Stimulated activated CD8-positive, alpha-beta memory T cell treated with anti-CD3 and anti-CD28 coated beads, Interleukin-4, amount 100 ng/mL, for 4 hours (primary cell): Measurements from ENCODE around the gene ZNF587.
A peak's percentile ranks its signal among the peaks of the same experiment; 100 is the strongest.
"Not testable (repeated sequence)": the region's sequence is repeated elsewhere in the genome, so short reads cannot be mapped to it uniquely, and the experiment has no call there.

Experiments
- DNase-seq, 2 donors: peaks; one replicate each; pipeline ENCODE4 v3.0.0-alpha.2; 2020; ENCODE audit warnings: low read depth in 2 of 2, low spot score in 1 of 2

ZNF587 gene

DNA sequence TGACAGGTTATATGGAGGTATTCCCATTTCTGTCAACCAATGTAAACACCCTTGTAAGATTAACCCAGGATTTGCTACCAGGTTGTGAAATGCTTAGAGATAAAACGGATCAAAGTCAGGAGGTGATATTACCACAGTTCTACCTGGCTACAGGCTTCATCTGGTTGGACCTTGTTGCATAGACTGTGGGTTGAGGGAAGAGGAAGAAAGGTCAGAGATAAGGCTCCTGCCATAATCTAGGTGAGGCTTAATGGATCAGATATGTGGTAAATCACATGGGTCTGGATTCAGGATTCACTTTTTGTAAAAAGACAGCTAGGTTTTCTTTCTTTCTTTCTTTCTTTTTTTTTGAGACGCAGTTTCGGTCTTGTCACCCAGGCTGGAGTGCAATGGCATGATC, 28.2 kb upstream of the ZNF587 start:
- DNase-seq, result not testable (repeated sequence)

DNA sequence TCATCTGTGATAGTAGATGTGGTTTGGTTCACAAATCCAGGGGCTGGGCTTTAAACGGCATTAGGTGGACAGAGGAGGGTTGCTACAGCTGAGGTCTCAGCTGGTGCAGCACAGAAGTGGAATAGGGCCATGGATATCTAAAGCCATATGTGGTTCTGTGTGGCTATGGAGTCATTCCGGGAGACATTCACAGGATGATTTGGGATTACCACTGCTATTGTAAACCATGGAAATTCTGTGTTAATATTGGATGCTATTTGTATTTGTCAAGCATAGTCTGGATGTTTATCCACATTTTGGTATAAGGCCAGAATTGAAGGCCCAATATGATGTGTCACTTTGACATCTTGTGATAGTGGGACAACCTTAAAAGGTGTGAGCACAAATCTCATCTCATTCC, 26.5 kb upstream of the ZNF587 start:
- not testable (repeated sequence) for DNase-seq

DNA sequence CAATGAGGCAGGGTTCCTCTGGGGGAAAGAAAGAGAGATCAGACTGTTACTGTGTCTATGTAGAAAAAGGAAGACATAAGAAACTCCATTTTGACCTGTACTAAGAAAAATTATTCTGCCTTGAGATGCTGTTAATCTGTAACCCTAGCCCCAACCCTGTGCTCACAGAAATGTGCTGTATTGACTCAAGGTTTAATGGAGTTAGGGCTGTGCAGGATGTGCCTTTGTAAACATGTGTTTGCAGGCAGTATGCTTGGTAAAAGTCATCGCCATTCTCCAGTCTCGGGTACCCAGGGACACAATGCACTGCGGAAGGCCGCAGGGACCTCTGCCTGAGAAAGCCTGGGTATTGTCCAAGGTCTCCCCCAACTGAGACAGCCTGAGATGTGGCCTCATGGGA, 26.1 kb upstream of the ZNF587 start:
- not testable (repeated sequence) for DNase-seq

- DNase-seq, result no peak
Measured at GRCh38 chr19:57825511-57825910, 24.1 kb upstream of the ZNF587 start.

DNA sequence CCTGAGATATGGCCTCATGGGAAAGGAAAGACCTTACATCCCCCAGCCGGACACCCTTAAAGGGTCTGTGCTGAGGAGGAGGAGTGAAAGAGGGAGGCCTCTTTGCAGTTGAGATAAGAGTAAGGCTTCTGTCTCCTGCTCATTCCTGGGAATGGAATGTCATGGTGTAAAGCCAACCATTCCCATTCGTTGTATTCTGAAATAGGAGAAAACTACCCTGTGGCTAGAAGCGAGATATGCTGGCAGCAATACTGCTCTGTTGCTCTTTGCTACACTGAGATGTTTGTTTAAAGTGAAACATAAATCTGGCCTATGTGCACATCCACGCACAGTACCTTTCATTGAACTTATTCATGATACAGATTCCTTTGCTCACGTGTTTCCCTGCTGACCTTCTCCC, 20.3 kb upstream of the ZNF587 start:
- DNase-seq, result no peak

DNA sequence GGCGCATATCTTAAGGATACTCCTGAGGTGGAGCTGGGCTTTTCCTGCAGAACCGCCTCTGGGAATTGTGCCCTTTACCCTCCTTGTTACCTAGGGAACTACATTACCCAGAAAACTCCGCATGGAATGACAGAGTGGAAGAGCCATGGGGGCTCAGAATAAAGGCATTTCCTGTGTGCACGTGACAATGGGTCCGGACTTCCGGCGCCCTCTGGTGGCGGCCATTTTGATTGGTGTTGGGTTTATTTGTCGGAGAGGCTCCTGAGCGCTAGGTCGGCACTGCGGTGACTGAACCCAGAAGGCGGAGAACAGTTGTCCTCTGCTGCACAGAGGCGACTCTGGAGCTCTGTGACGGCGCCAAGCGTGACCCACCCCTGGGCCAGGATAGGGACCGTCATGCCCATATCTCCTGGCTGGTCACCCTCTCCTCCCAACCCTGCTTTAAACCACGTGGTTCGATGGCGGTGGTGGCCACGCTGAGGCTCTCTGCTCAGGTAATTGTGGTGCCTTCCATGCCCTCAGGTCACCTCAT, 19.5 kb upstream of the ZNF587 start, which contains the start of gene ZNF587B:
Gene ZNF587B (plus strand): TSS at position 229 of the 532 bp plus-strand sequence. CDS start 230 bp downstream, at position 459.
- DNase-seq, result peak in 1 of 2 donors; percentile 7

- not testable (repeated sequence) for DNase-seq
Measured at GRCh38 chr19:57836991-57837390, 12.7 kb upstream of the ZNF587 start.

GRCh38 chr19:57838622-57839191, 11.0 kb upstream of the ZNF587 start:
- not testable (repeated sequence) for DNase-seq

GRCh38 chr19:57841122-57841763, 8.4 kb upstream of the ZNF587 start:
- no peak for DNase-seq

DNA sequence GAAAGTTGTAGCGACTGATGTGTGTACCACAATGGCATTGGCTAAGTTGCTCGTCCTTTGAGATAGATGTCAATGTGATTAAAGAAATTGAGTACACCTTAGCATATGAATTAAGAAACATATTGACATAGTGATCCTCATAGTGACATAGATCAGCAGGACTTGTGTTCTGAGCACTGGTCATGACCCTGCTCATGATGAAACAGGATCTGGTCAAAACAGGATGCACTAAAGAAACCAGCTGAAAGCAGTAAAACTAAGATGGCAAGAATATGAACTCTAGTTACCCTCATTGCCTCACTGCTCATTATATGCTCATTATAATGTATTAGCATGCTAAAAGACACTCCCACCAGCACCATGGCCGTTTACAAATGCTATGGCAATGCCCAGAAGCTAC, 2.5 kb upstream of the ZNF587 start:
- DNase-seq, result not testable (repeated sequence)

DNA sequence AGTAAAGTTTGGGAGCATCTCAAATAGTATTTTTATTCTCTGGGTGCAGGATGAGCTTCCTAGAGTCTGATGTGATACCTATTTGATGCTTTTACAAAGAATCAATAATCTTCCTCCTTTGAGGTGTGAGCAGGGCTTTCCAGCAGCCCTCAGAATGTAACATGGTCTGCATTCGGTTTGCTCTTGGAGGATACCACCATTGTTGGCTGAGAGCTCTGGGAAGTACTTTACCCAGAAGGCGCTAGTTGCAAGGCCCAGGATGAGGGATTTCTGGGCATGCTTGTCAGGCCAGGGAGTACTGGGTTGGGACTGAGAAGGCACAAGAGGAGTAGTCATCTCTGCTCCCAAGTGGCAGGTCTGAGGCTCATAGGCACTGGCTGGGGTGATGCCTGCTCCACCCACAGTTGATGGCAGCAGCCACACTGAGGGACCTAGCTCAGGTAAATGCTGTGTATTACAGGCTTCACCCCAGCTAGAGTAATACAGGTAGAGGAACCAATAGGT, 445 bp upstream of the ZNF587 start:
- not testable (repeated sequence) for DNase-seq

- DNase-seq, result no peak
Measured at GRCh38 chr19:57850553-57851017, 926 bp downstream of the ZNF587 start.

DNA sequence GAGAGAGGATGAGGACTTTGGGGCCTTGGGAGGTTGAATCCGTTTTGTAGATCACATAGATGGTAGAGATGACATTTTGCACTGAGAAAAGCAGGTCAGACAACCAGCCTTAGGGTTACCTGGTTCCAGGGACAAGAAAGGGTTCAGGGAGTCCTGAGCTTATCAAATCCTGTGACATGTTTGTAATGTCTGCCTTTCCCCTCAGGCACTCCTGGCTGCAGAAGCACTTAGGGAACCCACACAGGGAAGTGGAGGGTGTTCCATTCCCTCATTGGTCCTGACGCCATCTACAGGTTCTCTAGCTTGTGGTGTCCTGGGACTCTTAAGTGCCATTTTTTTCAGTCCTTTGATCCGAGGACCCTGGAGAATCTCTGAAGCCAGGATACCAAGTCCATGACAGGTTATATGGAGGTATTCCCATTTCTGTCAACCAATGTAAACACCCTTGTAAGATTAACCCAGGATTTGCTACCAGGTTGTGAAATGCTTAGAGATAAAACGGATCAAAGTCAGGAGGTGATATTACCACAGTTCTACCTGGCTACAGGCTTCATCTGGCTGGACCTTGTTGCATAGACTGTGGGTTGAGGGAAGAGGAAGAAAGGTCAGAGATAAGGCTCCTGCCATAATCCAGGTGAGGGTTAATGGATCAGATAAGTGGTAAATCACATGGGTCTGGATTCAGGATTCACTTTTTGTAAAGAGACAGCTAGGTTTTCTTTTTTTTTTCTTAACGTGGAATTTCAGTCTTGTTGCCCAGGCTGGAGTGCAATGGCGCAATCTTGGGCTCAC, 2.3 kb downstream of the ZNF587 start:
- not testable (repeated sequence) for DNase-seq

DNA sequence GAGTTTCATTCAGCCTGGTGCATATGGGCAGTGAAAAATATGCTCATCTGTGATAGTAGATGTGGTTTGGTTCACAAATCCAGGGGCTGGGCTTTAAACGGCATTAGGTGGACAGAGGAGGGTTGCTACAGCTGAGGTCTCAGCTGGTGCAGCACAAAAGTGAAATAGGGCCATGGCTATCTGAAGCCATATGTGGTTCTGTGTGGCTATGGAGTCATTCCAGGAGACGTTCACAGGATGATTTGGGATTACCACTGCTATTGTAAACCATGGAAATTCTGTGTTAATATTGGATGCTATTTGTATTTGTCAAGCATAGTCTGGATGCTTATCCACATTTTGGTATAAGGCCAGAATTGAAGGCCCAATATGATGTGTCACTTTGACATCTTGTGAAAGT, 4.5 kb downstream of the ZNF587 start:
- DNase-seq, result not testable (repeated sequence)

- not testable (repeated sequence) for DNase-seq
Measured at GRCh38 chr19:57862351-57862750, 12.7 kb downstream of the ZNF587 start.

GRCh38 chr19:57867868-57868492, 18.3 kb downstream of the ZNF587 start:
- DNase-seq, result no peak

DNA sequence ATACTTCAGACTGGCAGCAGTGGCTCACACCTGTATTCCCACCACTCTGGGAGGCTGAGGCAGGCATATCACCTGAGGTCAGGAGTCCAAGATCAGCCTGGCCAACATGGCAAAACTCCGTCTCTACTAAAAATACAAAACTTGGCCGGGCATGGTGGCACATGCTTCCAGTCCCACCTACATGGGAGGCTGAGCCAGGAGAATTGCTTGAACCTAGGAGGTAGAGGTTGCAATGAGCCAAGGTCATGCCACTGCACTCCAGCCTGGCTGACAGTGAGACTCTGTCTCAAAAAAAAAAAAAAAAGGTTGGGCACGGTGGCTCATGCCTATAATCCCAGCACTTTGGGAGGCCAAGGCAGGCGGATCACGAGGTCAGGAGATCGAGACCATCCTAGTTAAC, 20.0 kb downstream of the ZNF587 start:
- not testable (repeated sequence) for DNase-seq

GRCh38 chr19:57870225-57870624, 20.6 kb downstream of the ZNF587 start:
- no peak for DNase-seq

DNA sequence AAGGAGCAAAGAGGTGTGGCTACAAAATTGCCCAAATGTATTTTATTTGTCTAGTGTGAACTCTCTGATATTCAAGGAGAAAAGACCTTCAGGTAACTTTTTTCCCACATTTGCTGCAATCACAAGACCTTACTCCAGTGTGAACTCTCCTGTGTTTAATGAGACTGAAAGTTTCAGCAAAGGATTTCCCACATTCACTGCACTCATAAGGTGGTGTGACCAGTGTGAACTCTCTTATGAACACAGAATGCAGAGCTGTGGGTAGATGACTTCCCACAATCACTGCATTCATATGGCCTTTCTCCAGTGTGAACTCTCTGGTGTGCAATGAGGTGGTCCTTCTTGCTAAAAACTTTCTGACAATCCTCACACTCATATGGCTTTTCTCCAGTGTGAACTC, 22.8 kb downstream of the ZNF587 start:
- no peak for DNase-seq

DNA sequence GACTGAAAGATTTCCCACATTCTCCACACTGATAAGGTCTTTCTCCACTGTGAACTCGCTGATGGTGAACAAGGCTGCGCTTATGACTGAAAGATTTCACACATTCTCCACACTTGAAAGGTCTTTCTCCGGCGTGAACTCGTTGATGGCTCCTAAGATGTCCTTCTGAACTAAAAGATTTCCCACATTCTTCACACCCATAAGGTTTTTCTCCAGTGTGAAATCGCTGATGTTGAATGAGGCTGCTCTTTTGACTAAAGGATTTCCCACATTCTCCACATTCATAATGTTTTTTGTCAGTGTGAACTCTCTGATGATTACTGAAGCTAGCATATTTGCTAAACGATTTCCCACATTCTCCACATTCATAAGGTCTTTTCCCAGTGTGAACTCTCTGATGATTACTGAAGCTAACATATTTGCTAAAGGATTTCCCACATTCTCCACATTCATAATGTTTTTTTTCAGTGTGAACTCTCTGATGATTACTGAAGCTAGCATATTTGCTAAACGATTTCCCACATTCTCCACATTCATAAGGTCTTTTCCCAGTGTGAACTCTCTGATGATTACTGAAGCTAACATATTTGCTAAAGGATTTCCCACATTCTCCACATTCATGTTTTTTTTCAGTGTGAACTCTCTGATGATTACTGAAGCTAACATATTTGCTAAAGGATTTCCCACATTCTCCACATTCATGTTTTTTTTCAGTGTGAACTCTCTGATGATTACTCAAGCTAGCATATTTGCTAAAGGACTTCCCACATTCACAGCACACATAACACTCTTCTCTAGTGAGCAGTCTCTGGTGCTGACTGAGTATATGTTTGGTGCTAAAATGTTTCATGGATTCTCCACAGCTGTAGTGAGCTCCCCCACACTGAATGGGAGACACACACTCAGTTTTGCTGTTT, 24.5 kb downstream of the ZNF587 start:
- not testable (repeated sequence) for DNase-seq
